ENCODE measurements around the gene MEGF8. TPM values are rescaled to one million over a fixed set of nuclear protein-coding genes. Genes with fewer than 3 reads are reported as not detected.

MEGF8 gene
- polyA plus RNA-seq, 1 donor from 2014 or later: 21.5 TPM

DNA sequence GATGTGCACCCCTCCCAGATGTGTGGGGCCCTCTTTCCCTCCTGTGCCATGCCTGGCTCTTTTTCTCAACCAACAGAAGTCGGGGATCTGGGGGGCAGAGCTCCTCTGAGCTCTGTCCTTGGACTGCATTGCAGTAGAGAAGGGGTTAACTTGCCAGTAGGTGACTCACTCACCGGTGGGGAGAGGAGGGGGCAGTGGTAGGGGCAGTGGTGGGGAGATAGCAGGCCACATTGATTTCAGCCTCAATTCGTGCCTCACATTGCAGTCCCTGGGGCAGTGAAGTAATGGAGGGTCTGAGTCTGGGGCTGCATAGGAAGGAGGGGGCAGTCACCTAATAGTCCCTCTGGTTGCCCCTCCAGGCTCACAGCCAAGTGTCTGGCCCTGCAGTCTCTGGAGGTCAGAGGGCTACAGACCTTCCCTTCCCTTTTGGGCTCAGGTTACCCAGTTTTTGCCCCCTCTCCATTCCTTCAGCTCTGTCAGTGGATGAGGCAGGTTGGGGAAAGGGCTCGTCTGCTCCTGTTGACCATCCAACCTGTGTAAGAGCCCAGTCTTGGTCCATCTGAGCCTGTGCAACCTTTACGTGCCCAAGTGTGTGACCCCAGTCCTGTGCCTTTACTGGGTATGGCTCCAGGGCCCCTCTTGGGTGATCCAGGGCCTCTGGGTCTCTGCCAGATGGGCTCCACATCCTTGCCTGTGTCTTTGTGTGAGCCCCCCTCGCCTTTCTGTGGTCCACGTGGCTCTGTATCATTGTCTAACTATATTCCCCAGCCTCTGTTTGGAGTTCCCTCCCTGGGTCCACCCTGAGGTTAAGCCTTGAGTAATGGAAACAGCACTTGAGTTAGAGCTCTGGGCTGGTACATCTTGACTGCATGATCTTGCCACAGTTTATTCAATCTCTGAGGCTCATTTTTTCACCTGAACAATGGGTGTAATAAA lies 43.3 kb upstream of the MEGF8 start:
- Histone ChIP-seq H4K20me1 (ENCODE audit: insufficient read depth) (peaks cover 10% of the 10 kb centered on the region), H3K36me3 (ENCODE audit: insufficient read depth, low read length) (no peaks in the 10 kb centered on the region), H3F3A (ENCODE audit: insufficient read depth, low read length, poor library complexity, severe bottlenecking) (no peaks in the 10 kb centered on the region), H3K27ac (ENCODE audit: low read length) (peak overlapping the region; percentile 99), H3K27me3 (ENCODE audit: insufficient read depth, low read depth, low read length) (no peaks in the 10 kb centered on the region), H3K4me3 (ENCODE audit: low read length) (peak overlapping the region; percentile 91), H3K9me2 (ENCODE audit: insufficient read depth, low read length) (no peaks in the 10 kb centered on the region), H2AFZ (ENCODE audit: low read depth, low read length) (no peak overlapping the region), H3K79me2 (replicated peaks; ENCODE audit: insufficient read depth, low read length) (peaks cover 32% of the 10 kb centered on the region), H3K9me3 (ENCODE audit: low read length) (no peaks in the 10 kb centered on the region), H3K4me2 (ENCODE audit: low read length) (peak overlapping the region; percentile 65), H3K9ac (ENCODE audit: low read length) (peak overlapping the region; percentile 95)
- TF ChIP-seq, protein P1, sequence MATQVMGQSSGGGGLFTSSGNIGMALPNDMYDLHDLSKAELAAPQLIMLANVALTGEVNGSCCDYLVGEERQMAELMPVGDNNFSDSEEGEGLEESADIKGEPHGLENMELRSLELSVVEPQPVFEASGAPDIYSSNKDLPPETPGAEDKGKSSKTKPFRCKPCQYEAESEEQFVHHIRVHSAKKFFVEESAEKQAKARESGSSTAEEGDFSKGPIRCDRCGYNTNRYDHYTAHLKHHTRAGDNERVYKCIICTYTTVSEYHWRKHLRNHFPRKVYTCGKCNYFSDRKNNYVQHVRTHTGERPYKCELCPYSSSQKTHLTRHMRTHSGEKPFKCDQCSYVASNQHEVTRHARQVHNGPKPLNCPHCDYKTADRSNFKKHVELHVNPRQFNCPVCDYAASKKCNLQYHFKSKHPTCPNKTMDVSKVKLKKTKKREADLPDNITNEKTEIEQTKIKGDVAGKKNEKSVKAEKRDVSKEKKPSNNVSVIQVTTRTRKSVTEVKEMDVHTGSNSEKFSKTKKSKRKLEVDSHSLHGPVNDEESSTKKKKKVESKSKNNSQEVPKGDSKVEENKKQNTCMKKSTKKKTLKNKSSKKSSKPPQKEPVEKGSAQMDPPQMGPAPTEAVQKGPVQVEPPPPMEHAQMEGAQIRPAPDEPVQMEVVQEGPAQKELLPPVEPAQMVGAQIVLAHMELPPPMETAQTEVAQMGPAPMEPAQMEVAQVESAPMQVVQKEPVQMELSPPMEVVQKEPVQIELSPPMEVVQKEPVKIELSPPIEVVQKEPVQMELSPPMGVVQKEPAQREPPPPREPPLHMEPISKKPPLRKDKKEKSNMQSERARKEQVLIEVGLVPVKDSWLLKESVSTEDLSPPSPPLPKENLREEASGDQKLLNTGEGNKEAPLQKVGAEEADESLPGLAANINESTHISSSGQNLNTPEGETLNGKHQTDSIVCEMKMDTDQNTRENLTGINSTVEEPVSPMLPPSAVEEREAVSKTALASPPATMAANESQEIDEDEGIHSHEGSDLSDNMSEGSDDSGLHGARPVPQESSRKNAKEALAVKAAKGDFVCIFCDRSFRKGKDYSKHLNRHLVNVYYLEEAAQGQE (IDR thresholded peaks at IDR 0.05; ENCODE audit: borderline replicate concordance): no peak
- TF ChIP-seq MXI1 (conservative IDR thresholded peaks at IDR 0.05; ENCODE audit: poor library complexity, severe bottlenecking) (no peak), EZH2 (IDR thresholded peaks at IDR 0.05; ENCODE audit: borderline replicate concordance, insufficient read depth, low read length, poor library complexity, severe bottlenecking) (no peak), TAF1 (IDR thresholded peaks at IDR 0.05; ENCODE audit: low read depth) (no peak), SMC3 (conservative IDR thresholded peaks at IDR 0.05; ENCODE audit: poor library complexity) (no peak), EP300 (conservative IDR thresholded peaks at IDR 0.05; ENCODE audit: poor library complexity, severe bottlenecking) (no peak), RAD21 (conservative IDR thresholded peaks at IDR 0.05) (no peak), POLR2AphosphoS5 (IDR thresholded peaks at IDR 0.05) (no peak)
- TF ChIP-seq, protein P2, sequence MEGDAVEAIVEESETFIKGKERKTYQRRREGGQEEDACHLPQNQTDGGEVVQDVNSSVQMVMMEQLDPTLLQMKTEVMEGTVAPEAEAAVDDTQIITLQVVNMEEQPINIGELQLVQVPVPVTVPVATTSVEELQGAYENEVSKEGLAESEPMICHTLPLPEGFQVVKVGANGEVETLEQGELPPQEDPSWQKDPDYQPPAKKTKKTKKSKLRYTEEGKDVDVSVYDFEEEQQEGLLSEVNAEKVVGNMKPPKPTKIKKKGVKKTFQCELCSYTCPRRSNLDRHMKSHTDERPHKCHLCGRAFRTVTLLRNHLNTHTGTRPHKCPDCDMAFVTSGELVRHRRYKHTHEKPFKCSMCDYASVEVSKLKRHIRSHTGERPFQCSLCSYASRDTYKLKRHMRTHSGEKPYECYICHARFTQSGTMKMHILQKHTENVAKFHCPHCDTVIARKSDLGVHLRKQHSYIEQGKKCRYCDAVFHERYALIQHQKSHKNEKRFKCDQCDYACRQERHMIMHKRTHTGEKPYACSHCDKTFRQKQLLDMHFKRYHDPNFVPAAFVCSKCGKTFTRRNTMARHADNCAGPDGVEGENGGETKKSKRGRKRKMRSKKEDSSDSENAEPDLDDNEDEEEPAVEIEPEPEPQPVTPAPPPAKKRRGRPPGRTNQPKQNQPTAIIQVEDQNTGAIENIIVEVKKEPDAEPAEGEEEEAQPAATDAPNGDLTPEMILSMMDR (IDR thresholded peaks at IDR 0.05; ENCODE audit: poor library complexity, severe bottlenecking): no peak

DNA sequence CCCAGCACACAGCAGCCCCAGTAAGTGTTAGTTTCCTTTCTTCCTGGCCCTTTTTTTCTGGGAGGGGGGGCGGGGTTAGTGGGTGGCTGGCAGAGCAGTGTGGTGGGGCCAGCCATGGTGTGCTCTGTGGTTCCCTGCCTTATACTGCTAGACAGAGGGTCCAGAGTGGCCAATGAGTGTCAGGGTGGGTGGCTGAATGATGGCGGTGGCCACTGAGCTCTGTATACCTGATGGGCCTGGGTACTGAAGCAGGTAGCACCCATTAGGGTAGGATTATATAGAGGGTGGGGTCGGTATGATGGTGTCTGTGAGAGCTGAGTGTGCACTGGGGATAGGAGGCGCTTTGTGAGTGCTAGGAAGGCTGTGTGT lies 42.6 kb upstream of the MEGF8 start:
- H3K27ac ChIP-seq (ENCODE audit: low read length): peak overlapping the region; percentile 99
- H3F3A ChIP-seq (ENCODE audit: insufficient read depth, low read length, poor library complexity, severe bottlenecking): no peaks in the 10 kb centered on the region
- H4K20me1 ChIP-seq (ENCODE audit: insufficient read depth): peaks cover 10% of the 10 kb centered on the region
- H3K79me2 ChIP-seq (replicated peaks; ENCODE audit: insufficient read depth, low read length): peaks cover 32% of the 10 kb centered on the region
- no peaks in the 10 kb centered on the region for H3K9me2 ChIP-seq (ENCODE audit: insufficient read depth, low read length)
- TF ChIP-seq POLR2AphosphoS5 (IDR thresholded peaks at IDR 0.05) (no peak), MXI1 (conservative IDR thresholded peaks at IDR 0.05; ENCODE audit: poor library complexity, severe bottlenecking) (no peak), SMC3 (conservative IDR thresholded peaks at IDR 0.05; ENCODE audit: poor library complexity) (no peak), TAF1 (IDR thresholded peaks at IDR 0.05; ENCODE audit: low read depth) (no peak), RAD21 (conservative IDR thresholded peaks at IDR 0.05) (no peak), EP300 (conservative IDR thresholded peaks at IDR 0.05; ENCODE audit: poor library complexity, severe bottlenecking) (no peak)
- TF ChIP-seq, protein P2 (IDR thresholded peaks at IDR 0.05; ENCODE audit: poor library complexity, severe bottlenecking): no peak
- TF ChIP-seq, protein P1 (IDR thresholded peaks at IDR 0.05; ENCODE audit: borderline replicate concordance): no peak
- peak overlapping the region; percentile 95 for H3K9ac ChIP-seq (ENCODE audit: low read length)
- peak overlapping the region; percentile 91 for H3K4me3 ChIP-seq (ENCODE audit: low read length)
- no peaks in the 10 kb centered on the region for H3K9me3 ChIP-seq (ENCODE audit: low read length)
- H2AFZ ChIP-seq (ENCODE audit: low read depth, low read length): no peak overlapping the region
- H3K36me3 ChIP-seq (ENCODE audit: insufficient read depth, low read length): no peaks in the 10 kb centered on the region
- H3K27me3 ChIP-seq (ENCODE audit: insufficient read depth, low read depth, low read length): no peaks in the 10 kb centered on the region
- H3K4me2 ChIP-seq (ENCODE audit: low read length): peak overlapping the region; percentile 99

Measured in neural cell (in vitro differentiated cells).